Effector memory CD8-positive, alpha-beta T cell (primary cell): ENCODE measurements around the gene ZFAND2B.

Experiments
- ATAC-seq: fragments of 150-1000 bp; cut with Tn5 transposase; replicated peaks from 2 replicates; pipeline ENCODE4 v1.10.0; 2021; ENCODE audit warnings: mild to moderate bottlenecking, moderate library complexity
- DNase-seq, 3 experiments: peaks; one replicate each; pipeline ENCODE4 v3.0.0; 2021
- H3K27ac Mint-ChIP-seq, 2 donors: one replicate each; pipeline ENCODE4 v1.8.0; 2022; ENCODE audit warnings: mild to moderate bottlenecking in 2 of 2, mixed read lengths in 2 of 2, moderate library complexity in 2 of 2
- H3K27me3 Mint-ChIP-seq, 2 donors: one replicate each; pipeline ENCODE4 v1.8.0; 2022; ENCODE audit warnings: mixed read lengths in 2 of 2
- H3K36me3 Mint-ChIP-seq: one replicate; pipeline ENCODE4 v1.8.0; 2022; ENCODE audit warnings: mild to moderate bottlenecking, moderate library complexity, mixed read lengths; ENCODE audit not compliant: insufficient read depth
- H3K4me1 Mint-ChIP-seq, 2 donors: one replicate each; pipeline ENCODE4 v1.8.0; 2022; ENCODE audit warnings: low read depth in 2 of 2, mixed read lengths in 2 of 2
- H3K4me3 Mint-ChIP-seq, 2 donors: one replicate each; pipeline ENCODE4 v1.8.0; 2022; ENCODE audit warnings: mild to moderate bottlenecking in 2 of 2, mixed read lengths in 2 of 2, moderate library complexity in 2 of 2
- H3K9me3 Mint-ChIP-seq, 2 donors: one replicate each; pipeline ENCODE4 v1.8.0; 2022; ENCODE audit warnings: mixed read lengths in 2 of 2

The ZFAND2B gene

DNA sequence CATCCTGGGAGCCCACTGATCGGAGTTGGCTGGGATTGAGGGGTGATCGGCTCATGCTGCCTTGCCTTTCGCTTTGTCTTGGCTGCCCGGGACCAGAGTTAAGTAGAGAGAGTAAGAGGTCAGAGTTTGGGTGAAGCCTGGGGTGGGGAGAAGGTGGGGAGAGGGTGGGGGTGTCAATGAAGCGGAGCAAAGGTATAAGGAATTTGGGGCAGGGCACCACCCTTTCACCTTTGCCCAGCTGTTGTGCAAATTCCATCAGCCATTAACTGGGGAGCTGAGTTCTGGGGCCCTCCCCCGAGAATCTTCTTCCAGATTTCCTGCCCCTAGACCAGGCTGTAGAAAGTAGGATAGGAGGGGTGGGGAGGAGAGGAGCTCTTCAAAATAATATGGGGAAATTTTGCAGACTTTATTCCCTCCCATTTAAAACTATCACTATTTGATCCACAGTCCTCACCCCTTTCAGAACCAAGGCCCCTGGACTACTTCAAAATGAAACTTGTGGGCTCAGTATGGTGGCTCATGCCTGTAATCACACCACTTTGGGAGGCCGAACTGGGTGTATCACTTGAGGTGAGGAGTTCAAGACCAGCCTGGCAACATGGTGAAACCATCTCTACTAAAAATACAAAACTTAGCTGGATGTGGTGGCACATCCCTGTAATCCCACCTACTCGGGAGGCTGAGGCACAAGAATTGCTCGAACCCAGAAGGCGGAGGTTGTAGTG is 36.5 kb upstream of the ZFAND2B start, which contains the start of gene SLC23A3:
TSS of gene SLC23A3 (minus strand) at position 100 of the 725 bp plus-strand sequence. CDS start at position 55, 45 bp downstream.
- H3K9me3 Mint-ChIP-seq = no peaks in the 10 kb centered on the region
- DNase-seq = no peak
- peaks cover 20% of the 10 kb centered on the region for H3K36me3 Mint-ChIP-seq
- H3K27me3 Mint-ChIP-seq = no peaks in the 10 kb centered on the region
- H3K27ac Mint-ChIP-seq = no peak within 1 kb of the TSS
- no peak within 1 kb of the TSS for H3K4me3 Mint-ChIP-seq
- no peak for ATAC-seq
- peaks cover 16 to 19% of the 10 kb centered on the region in 2 donors for H3K4me1 Mint-ChIP-seq

DNA sequence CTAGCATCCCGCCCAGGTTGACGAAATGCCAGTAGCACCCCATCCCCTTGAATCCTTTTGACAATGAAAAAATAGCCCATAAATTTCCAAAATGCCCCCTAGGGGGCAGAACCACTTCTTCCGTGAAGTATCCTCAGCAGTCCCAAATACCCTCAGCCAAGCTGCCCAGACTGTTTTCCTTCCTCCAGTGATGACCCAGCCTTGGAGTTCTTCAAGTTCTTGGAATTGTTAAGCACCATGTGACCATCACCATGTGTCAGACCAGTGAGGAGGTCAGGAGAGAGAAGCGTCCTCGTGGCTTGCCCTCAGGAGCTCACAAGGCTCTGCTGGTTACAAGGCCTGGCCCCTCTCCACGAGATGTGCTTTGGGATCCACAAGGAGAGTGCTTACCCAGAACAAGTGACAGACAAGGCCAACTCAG is 35.3 kb upstream of the ZFAND2B start:
- ATAC-seq = peak; percentile 66
- Mint-ChIP-seq H3K27ac (peak overlapping the region in 1 of 2 donors; percentile 38), H3K9me3 (no peaks in the 10 kb centered on the region), H3K36me3 (peaks cover 20% of the 10 kb centered on the region), H3K4me3 (no peak overlapping the region), H3K27me3 (no peaks in the 10 kb centered on the region), H3K4me1 (peaks cover 25 to 26% of the 10 kb centered on the region in 2 donors)
- peak; percentile 36 to 42 (median 41) for DNase-seq

DNA sequence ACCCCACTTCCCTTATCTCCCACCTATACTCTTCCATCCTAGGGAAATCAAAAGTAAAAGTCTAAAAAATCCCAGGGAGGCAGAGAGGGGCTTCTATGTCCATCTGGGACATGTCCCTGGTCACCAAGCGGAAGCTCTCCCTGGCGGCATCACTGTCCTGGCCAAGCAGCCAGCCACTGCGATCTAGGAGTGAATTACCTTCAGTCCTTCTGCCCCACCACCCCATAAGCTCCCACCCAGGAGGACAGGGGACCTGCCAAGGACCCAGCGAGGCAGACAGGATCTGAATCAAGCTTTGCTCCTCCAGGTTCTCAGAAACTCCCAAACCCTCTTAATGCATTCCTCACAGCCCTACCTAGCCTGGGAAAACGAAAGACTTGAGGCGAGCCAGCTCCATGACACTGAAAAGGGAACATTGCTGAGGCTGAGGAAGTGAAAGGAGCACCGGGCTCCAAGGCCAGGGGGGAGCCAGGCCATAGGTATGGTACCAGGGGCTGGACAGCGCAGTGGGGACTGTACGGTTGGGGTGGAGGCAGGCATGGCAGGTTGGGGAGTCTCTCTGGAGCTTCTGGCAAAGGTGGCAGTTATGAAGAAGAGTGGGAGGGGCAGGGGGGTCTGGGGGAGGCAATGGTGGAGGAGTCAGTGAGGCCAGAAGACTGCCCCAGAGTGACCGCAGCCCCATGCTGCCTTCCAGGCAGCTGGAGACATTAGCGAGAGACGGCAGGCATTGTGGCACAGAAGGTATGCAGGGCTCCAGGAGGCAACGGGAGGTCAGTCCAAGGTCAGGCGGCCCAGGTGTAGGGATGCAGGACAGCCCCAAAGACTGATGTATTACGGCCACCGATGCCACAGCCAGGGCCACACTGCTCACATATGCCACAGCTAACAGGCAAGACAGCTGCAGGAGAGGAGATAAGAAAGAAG is 34.1 kb upstream of the ZFAND2B start:
- Mint-ChIP-seq H3K4me3 (no peak overlapping the region), H3K27ac (peak overlapping the region in 1 of 2 donors; percentile 67), H3K4me1 (peaks cover 31 to 32% of the 10 kb centered on the region in 2 donors)

DNA sequence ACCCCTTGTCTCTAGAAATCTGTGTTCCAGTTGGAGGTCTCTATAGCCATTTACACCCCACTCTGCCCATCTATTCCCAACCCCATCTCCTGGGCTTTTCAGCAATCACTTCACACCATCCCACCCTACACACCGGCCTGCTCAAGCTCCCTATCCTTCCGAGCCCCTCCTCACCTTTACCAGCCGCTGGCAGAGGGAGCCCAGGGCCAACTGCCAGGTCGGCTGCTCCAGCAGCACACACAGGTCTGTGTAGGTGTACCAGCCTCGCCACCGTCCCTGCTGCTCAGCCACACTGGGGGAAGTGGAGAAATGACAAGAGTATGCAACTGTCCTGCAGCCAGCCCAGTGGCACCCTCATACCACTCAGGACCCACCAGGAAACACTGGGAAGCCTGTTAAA is 33.4 kb upstream of the ZFAND2B start:
- H3K27me3 Mint-ChIP-seq = no peaks in the 10 kb centered on the region
- H3K4me3 Mint-ChIP-seq = no peak overlapping the region
- ATAC-seq = no peak

More for the DNA sequence above, 34.1 kb upstream of the ZFAND2B start:
- no peak for ATAC-seq
- Mint-ChIP-seq H3K27me3 (no peaks in the 10 kb centered on the region), H3K9me3 (no peaks in the 10 kb centered on the region), H3K36me3 (peaks cover 27% of the 10 kb centered on the region)
- no peak for DNase-seq

DNA sequence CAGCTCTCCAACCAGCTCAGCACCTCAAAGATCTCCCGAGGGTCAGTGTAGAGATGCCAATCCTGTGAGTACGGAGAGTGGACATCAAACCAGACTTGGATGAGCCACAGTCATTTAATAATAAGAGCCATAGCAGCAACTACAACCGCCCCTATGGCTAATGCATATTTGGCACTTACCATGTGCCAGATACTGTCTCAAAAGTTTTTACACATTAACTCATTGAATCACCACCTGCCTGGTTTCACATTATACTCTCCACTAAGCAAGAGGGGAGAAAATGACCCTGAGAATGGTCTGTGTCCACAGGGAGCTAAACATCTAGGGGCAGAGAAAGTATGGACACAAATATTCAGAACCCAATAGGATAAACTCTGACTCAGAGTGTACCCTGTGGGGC is 32.4 kb upstream of the ZFAND2B start:
- H3K4me3 Mint-ChIP-seq = peak overlapping the region in 1 of 2 donors; percentile 59

More for the DNA sequence above, 33.4 kb upstream of the ZFAND2B start:
- DNase-seq = no peak
- Mint-ChIP-seq H3K9me3 (no peaks in the 10 kb centered on the region), H3K27ac (no peak overlapping the region), H3K36me3 (peaks cover 33% of the 10 kb centered on the region), H3K4me1 (peaks cover 34% of the 10 kb centered on the region in 2 donors)

DNA sequence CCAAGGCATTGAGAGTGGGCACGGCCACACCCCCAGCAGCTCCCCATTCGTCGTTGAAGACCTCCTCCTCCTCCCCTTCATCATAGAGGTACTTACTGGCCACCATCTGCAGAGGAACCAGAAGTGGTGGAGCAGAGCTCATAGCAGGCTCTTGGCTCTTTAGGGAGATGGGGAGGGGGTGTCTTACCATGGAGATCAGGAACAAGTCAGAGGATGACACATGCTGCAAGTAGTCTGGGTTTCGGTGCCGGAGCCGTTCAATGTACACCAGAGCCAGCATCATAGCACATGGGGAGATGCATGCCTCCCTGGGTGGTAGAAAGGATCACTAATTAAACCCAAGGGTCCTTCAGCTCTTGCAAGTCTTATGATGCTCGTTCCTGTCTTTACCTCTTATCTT is 31.8 kb upstream of the ZFAND2B start:
- peak overlapping the region; percentile 87 to 98 for H3K4me3 Mint-ChIP-seq
- DNase-seq (no peak), ATAC-seq (no peak)
- H3K27me3 Mint-ChIP-seq = no peaks in the 10 kb centered on the region
- peak overlapping the region; percentile 52 to 85 for H3K27ac Mint-ChIP-seq
- peaks cover 39% of the 10 kb centered on the region for H3K36me3 Mint-ChIP-seq
- peaks cover 45 to 46% of the 10 kb centered on the region in 2 donors for H3K4me1 Mint-ChIP-seq
- H3K9me3 Mint-ChIP-seq = no peaks in the 10 kb centered on the region

More for the DNA sequence above, 32.4 kb upstream of the ZFAND2B start:
- H3K9me3 Mint-ChIP-seq = no peaks in the 10 kb centered on the region
- peaks cover 40 to 41% of the 10 kb centered on the region in 2 donors for H3K4me1 Mint-ChIP-seq
- H3K27ac Mint-ChIP-seq = peak overlapping the region; percentile 52 to 85
- no peaks in the 10 kb centered on the region for H3K27me3 Mint-ChIP-seq
- ATAC-seq (no peak), DNase-seq (no peak)
- H3K36me3 Mint-ChIP-seq = peaks cover 43% of the 10 kb centered on the region

DNA sequence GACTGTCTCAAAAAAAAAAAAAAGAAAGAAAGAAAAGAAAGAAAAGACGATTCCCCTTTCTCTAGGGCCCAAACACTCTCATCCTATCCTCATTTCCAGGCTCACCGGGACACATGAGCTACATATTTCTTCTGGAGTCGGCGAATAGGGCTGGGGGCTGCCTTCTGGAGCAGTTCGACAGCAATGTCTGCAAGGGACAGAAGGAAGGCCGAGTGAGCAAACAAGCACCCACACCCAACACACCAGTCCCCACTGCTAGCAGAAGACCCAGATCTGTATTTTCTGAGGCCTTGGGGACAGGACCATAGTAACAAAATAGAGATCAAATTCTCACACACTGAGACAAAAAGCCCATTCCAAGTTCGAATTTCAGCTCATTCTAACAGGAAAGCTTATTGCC is 31.1 kb upstream of the ZFAND2B start:
- no peak for DNase-seq
- peaks cover 45 to 46% of the 10 kb centered on the region in 2 donors for H3K4me1 Mint-ChIP-seq
- no peak for ATAC-seq
- no peaks in the 10 kb centered on the region for H3K27me3 Mint-ChIP-seq
- no peaks in the 10 kb centered on the region for H3K9me3 Mint-ChIP-seq
- peaks cover 36% of the 10 kb centered on the region for H3K36me3 Mint-ChIP-seq
- H3K4me3 Mint-ChIP-seq = peak overlapping the region; percentile 87 to 98
- H3K27ac Mint-ChIP-seq = peak overlapping the region; percentile 72 to 97

DNA sequence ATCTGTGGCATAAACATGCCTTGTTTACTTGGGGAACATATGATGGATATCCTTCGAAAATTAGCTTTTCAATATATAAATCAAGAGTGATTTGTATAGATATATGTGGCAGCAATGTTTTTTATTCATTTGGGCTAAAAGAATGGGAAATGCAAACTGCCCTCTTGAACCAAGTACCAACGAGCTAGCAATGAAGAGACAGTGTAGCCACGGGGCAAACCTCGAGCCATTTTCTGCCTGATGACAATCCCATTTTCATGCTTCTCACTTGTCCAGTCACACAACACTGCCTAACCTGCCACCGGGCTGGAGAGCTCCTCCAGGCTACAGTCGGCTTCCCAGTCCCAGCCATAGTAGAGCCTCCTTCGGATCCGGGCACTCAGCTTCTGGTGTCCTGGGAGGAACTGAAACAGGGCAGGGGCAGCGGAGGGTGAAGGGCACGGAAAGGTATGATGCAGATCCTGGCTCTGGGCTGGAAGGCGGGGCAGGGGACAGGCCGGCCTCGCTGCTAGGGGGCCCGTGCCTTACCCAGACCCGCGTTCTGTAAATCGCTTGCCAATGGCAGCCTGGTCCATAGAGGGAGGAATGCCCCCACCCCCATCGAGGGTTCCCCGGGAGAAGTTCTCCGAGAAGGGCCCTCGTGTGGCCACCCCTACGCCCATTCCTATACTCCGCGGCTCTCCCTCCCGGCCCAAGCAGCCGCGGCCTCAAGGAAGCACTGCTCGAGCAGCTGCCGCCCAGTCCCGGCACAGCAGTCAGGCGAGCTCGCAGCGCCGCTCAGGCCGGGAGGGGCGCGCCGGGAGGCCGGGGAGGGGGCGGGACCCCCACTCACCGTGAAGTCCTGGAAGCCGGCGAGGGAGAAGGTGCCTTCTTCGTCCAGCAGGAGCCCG is 30.4 kb upstream of the ZFAND2B start:
- H3K27ac Mint-ChIP-seq = peak overlapping the region; percentile 72 to 97
- peak; percentile 11 to 18 (median 15) for DNase-seq
- H3K4me1 Mint-ChIP-seq = peaks cover 47 to 50% of the 10 kb centered on the region in 2 donors
- peak overlapping the region; percentile 87 to 98 for H3K4me3 Mint-ChIP-seq
- H3K9me3 Mint-ChIP-seq = no peaks in the 10 kb centered on the region
- H3K36me3 Mint-ChIP-seq = peaks cover 42% of the 10 kb centered on the region
- no peaks in the 10 kb centered on the region for H3K27me3 Mint-ChIP-seq
- peak; percentile 14 for ATAC-seq

DNA sequence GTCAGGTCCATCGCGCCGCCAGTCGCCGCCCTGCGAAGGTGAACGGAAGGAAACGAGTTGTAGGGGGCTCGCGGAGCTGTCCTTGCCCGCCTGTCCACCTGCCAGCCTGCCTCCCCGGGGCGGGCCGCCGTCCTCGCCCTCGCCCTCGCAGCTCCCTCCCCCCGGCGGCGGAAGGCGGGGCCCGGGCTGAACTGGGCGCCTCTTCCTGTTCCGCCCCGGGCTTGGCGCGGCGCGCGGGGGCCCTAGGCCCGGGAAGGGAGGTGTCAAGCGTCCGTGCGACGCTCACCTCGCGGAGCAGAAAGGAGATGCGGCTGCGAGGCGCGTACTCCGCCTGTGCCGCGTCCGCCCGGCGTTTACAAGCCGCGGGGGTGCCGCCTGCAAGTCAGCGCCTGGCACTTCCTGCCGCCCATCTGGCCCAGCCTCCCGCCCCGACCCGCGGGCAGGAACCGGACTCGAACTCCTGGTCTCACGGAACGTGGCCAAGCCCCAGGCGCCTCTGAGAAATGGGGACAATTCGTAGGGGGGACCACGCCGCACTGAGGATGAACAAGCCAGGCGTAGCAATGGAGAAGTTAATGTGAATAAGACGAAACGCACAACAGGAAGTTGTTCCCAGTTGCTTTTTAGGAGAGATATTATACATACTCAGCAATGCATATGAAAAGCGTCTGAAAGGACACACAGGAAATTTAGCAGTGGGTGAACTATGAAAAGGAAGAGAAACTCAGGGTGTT is 29.6 kb upstream of the ZFAND2B start, which contains the start of gene CNPPD1:
TSS of gene CNPPD1 (minus strand) at position 108 of the 734 bp plus-strand sequence. CDS start at position 11, 97 bp downstream.
- Mint-ChIP-seq H3K9me3 (no peaks in the 10 kb centered on the region), H3K27me3 (no peaks in the 10 kb centered on the region), H3K27ac (peak within 1 kb of the TSS; percentile 97 to 98), H3K4me3 (peak within 1 kb of the TSS; percentile 87 to 98), H3K36me3 (peaks cover 49% of the 10 kb centered on the region), H3K4me1 (peaks cover 47 to 51% of the 10 kb centered on the region in 2 donors)
- peak; percentile 85 to 88 (median 86) for DNase-seq
- ATAC-seq = peak; percentile 76

DNA sequence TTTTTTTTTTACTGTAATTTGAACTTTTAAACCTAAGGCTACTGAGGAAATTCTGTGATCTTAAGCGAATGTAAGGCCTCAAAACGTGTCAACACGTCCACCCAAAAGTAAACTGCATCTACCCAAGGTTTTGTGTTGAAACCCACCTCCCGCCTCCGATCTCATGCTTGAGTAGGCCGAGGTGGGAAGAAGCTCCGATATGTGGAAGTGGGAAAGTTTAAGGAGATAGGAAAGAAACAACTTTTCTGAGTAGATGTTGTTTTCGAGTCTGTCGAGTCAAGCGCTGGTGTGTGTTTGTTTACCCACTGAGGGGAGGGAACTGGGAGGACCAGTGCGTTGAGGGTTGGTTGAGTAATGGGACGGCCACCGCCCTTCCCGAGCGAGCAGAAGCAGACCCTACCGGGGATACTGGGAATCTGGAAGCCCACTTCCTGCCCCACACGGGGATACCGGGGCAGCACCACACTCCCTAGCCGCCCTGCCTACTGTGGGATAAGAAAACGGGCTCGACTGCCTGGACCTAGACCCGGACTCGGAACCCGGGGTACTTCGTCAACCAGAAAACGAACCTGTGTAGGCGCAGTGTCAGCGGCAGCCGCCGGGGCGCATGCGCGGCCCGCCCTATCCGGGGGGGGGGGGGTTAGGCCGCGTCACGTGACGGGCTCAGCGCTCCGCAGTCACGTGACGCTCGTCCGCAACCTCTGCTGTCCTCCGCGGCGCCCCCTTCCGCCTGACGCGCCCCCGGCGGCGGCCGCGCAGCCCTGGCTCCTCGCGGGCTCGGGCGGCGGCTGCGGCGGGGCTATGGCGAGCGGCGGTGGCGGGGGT is 28.8 kb upstream of the ZFAND2B start, which contains the start of gene RETREG2:
TSS of gene RETREG2 (plus strand) at position 724 of the 825 bp plus-strand sequence. CDS start at position 802, 78 bp downstream.
- DNase-seq = peak; percentile 70 to 76 (median 76)
- Mint-ChIP-seq H3K4me1 (peaks cover 47 to 51% of the 10 kb centered on the region in 2 donors), H3K9me3 (no peaks in the 10 kb centered on the region), H3K27ac (peak within 1 kb of the TSS; percentile 97 to 98), H3K27me3 (no peaks in the 10 kb centered on the region), H3K4me3 (peak within 1 kb of the TSS; percentile 87 to 98), H3K36me3 (peaks cover 49% of the 10 kb centered on the region)
- ATAC-seq = peak; percentile 58

DNA sequence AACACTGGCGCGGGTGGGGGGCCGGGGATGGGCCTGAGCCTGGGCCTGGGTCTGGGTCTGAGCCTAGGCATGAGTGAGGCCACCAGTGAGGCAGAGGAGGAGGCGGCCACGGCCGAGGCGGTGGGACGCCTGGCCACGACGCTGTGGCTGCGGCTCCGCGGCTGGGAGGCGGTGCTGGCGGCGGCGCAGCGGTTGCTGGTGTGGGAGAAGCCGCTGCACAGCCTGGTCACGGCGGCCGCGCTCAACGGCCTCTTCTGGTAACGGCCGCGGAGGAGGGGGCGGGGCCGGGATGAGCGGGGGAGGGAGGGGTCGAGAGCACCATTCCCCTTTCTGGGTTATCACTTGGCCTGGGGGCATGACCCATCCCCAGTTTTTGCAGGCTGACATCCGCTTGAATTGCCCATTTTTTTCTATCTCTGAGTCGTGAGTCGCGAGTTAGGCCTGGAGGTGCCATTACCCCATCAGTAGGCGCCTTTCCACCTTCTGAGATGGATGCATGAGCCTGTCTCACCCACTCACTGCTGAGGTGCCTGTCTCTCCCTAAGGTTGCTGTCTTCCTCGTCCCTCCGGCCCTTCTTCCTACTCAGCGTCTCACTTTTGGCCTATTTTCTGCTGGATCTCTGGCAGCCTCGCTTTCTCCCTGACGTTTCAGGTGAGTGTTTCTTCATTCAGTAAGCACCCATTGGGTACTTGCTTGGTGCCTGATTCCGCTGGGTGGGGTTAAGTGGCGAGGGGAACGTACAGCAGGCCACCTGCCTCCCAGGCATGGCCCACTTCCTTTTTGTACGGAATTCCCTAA is 28.0 kb upstream of the ZFAND2B start:
- Mint-ChIP-seq H3K27ac (peak overlapping the region; percentile 97 to 98), H3K36me3 (peaks cover 51% of the 10 kb centered on the region), H3K4me3 (peak overlapping the region; percentile 87 to 98), H3K9me3 (no peaks in the 10 kb centered on the region), H3K27me3 (no peaks in the 10 kb centered on the region), H3K4me1 (peaks cover 50 to 51% of the 10 kb centered on the region in 2 donors)
- ATAC-seq (peak; percentile 7), DNase-seq (peak in 1 of 3 experiments; percentile 8)
